Endothelial cell of umbilical vein (primary cell): ENCODE data around the gene GJB2.

Experiments used
- CTCF ChIP-seq, 2 donors: IDR thresholded peaks; 1 replicate in 1 of 2; 2 replicates in 1 of 2; pipeline ENCODE4 v1.5.1; 2011; ENCODE audit warnings: low read length in 2 of 2, mild to moderate bottlenecking in 2 of 2, moderate library complexity in 2 of 2, control low read depth in 1 of 2, inconsistent platforms in 1 of 2, low read depth in 1 of 2; ENCODE audit not compliant: insufficient read depth in 1 of 2; ENCODE audit errors: extremely low read depth in 1 of 2
- MAX ChIP-seq: IDR thresholded peaks from 2 replicates; pipeline ENCODE4 v1.6.1; 2011; ENCODE audit not compliant: insufficient read depth, insufficient read length
- POLR2A ChIP-seq: IDR thresholded peaks from 2 replicates; pipeline ENCODE4 v1.6.1; 2012; ENCODE audit warnings: low read depth, mild to moderate bottlenecking, control low read depth, low read length
- POLR2AphosphoS5 ChIP-seq: IDR thresholded peaks from 2 replicates; pipeline ENCODE4 v1.6.1; 2012; ENCODE audit warnings: low read depth, mild to moderate bottlenecking, control low read depth, low read length, moderate library complexity; ENCODE audit not compliant: insufficient read depth

GRCh38 chr13:20161951-20162300 is 30.8 kb downstream of the GJB2 start:
- TF ChIP-seq CTCF (IDR thresholded peaks at IDR 0.05; ENCODE audit: extremely low read depth in 1 of 2, insufficient read depth in 1 of 2, low read depth in 1 of 2, low read length in 2 of 2) (no peak), MAX (no peak), POLR2A (no peak), POLR2AphosphoS5 (no peak)
